ENCODE measurements around the gene ATF5.
"Not testable (repeated sequence)": the region's sequence is repeated elsewhere in the genome, so short reads cannot be mapped to it uniquely, and the experiment has no call there.

DNA sequence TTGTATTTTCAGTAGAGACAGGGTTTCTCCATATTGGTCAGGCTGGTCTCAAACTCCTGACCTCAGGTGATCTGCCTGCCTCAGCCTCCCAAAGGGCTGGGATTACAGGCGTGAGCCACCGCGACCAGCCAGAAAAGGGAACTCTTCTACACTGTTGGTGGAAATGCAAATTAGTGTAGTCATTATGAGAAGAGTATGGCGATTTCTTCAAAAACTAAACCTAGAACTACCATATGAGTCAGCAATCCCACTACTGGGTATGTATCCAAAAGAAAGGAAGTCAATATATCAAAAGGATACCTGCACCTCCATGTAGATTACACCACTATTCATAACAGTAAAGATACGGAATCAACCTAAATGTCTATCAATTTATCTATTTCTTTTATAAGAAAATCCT, 15.6 kb downstream of the ATF5 start:
- TF ChIP-seq, protein P1, sequence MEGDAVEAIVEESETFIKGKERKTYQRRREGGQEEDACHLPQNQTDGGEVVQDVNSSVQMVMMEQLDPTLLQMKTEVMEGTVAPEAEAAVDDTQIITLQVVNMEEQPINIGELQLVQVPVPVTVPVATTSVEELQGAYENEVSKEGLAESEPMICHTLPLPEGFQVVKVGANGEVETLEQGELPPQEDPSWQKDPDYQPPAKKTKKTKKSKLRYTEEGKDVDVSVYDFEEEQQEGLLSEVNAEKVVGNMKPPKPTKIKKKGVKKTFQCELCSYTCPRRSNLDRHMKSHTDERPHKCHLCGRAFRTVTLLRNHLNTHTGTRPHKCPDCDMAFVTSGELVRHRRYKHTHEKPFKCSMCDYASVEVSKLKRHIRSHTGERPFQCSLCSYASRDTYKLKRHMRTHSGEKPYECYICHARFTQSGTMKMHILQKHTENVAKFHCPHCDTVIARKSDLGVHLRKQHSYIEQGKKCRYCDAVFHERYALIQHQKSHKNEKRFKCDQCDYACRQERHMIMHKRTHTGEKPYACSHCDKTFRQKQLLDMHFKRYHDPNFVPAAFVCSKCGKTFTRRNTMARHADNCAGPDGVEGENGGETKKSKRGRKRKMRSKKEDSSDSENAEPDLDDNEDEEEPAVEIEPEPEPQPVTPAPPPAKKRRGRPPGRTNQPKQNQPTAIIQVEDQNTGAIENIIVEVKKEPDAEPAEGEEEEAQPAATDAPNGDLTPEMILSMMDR (conservative IDR thresholded peaks at IDR 0.05), result not testable (repeated sequence)
- TF ChIP-seq ZFX (IDR thresholded peaks at IDR 0.05), result not testable (repeated sequence)
